IPS DF 4.7 (cell line): ENCODE measurements around the gene NCOR2.

Source experiments
- DNase-seq: peaks from one replicate; pipeline ENCODE4 v3.0.0-alpha.2; 2013; ENCODE audit warnings: low spot score; ENCODE audit errors: extremely low read depth

NCOR2 gene

DNA sequence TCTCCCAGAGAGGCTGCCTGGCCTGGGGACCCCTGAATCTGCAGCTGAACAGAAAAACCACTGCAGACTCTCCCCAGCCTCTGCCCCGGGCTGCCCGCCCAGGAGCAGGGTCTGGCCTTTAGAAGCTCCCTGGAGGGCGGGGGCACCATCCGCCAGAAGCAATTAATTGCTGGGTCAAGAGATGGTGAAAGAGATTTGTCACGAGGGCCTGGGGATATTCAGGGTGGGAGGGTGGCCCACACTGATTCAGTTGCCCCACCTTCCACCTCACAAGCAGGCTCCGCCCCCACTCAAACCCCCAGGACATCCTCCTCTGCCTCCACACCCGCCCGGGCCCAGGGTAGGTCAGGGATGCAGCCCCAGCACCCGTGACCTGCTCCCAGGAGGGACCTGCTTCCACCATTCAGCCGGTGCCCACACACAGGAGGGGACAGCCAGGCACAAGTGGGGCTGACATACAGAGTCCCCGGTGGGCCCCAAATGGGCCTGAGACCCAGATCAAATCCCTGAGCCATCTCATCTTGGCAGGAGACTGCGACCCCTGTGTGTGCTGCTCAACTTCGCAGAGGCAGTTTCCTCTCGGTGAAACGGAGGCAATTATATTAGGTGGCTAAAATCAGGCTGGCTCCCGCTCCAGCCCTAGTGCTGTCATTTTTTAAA, 23.0 kb downstream of the NCOR2 start:
- no peak for DNase-seq

DNA sequence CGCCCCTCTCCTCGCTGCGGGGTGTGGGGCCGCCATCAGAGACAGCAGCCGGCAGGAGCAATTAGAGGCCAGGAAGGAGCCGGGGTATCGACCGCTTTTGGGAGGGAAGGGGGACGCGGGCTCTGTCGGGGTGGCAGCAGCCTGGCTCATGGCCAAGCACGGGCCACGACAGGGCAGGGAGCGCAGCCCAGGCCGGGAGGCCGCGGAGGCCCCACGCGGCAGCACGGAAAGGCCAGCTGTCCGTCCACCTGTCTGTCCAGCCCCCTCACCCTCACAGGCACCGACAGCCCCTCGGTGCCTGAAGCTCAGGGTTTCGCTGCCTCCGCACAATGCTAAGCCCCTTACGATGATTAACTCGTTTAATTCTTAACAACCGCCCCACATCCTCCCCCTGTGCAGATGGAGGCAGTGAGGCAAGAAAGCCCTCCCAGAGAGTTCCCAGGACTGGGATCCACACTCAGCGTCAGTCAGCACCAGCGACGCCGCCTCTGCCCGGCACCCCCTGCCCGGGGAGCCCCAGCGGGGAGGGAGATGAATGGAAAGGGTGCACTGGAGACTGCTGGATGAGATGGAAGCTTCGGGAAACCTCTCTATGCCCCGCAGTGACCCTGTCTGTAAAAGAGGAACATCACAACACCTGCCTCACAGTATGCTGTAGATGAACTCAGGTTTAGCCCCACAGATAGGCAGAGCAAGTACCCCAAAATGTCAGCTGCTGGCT, 23.7 kb downstream of the NCOR2 start:
- no peak for DNase-seq

DNA sequence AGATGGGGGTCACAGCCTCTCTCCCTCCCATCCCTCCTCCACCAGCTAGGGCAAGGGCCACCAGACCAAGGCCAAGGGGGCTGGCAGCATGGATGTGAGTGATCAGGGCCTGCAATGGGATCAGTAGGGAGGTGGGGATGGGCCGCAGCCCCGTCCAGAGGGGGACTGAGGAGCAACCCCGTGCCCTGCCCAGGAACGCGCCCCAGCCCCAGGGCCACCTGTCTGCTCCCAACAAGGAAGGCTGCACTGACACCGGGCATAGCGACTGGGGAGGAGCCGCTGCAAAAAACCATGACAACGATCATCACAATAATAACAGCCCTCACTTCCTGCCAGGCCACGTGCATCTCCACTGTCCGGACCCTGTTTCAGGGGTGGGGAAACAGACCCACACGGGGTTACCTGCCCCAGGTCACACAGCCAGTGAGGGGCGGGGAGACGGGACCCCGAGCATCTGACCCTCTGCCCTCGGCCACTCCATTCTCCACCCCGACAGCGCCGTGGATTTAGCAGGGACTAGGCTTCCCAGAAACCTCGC, 24.3 kb downstream of the NCOR2 start:
- no peak for DNase-seq

DNA sequence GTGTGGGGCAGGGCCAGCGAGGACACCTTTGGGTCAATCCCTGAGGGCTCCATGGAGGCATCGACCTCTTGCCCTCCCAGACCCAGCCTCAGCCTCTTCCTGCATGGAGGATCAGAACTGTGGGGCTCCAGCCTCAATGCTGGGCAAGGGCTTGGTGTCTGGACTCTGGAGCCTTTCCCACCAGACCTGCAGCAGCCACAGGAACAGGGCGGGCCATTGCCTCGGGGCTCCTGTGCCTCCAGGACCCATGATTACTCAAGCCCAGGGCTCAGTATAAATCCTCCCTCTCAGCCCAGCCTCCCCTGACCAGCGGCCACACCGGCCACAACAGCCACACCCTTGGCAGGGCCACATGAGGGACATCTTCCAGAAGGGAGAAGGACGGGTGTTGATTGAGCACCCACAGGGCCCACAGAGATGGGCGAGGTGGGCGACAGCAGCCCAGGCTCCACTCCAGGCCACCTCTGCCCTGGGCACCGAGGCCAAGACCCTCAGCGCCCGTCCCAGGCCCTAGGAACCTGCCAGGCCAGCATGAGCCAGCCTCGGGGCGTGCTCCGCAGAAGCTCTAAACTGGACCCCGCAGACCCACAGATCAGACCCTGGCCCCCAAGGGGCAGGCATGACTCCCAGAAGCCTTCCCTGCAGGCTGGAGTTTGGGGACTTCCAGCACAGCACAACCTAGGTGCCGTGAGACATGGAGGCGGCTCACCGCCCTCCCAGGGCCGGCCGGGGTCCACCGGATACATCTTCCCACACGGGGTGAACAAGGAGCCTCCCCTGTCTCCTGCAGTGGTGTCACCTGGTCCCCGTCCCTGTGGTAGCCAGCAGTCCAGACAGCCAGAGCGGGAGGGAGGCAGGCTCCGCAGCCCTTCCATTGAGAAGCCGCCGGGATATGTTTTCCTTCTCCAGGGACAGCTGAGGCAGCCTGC, 25.1 kb downstream of the NCOR2 start:
- DNase-seq: no peak

DNA sequence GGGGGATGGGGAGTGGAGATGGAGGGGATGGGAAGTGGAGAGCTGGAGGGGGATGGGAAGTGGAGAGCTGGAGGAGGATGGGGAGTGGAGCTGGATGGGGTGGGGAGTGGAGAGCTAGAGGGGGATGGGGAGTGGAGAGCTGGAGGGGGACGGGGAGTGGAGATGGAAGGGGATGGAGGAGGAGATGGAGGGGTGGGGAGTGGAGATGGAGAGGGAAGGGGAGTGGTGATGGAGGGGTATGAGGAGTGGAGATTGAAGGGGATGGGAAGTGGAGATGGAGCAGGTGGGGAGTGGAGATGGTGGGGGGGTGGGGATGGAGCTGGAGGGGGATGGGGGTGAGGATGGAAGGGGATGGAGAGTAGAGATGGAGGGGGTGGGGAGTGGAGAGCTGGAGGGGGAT, 26.1 kb downstream of the NCOR2 start:
- no peak for DNase-seq

DNA sequence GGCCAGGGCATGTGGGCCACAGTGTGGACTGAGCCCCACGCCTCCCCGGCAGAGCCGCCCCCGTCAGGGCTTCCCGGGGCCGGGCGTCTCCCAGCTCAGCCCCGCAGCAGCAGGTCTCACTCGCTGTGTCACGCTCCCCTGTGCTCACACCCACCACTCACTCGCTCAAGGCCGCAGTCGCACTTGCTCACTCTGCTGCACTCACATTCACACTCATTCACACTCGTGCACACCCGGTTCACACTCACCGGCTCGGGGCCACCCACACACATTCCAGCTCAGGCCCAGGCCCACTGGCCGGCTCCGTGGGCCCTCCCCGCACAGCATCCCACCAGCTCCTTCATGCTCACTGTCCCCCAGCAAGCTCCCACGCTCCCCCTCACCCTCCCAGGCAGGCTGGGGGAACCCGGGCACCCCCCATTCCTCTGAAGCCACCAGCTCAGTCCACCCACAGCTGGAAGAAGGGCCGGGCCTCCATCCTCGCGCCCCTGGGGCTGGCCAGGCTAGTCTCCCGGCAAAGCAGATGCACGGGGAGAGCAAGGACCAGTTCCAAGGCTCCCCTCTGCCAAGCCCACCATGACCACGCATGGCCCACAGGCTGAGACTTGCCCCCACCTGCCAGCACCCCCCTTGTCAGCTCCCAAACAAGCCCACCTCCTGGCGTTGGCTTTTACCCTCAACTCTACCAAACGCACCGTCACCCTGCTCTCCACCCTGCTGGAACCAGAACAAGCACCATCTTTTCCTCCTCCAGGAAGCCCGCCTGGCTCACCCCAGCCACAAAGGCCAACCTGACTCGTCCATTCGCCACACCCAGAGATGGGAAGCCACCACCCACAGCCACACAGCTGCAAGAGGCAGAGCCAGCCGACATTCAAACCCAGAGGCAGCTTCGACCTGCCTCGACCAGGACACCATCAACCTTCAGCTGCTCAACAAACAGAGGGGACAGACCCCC, 28.0 kb downstream of the NCOR2 start:
- DNase-seq: no peak

DNA sequence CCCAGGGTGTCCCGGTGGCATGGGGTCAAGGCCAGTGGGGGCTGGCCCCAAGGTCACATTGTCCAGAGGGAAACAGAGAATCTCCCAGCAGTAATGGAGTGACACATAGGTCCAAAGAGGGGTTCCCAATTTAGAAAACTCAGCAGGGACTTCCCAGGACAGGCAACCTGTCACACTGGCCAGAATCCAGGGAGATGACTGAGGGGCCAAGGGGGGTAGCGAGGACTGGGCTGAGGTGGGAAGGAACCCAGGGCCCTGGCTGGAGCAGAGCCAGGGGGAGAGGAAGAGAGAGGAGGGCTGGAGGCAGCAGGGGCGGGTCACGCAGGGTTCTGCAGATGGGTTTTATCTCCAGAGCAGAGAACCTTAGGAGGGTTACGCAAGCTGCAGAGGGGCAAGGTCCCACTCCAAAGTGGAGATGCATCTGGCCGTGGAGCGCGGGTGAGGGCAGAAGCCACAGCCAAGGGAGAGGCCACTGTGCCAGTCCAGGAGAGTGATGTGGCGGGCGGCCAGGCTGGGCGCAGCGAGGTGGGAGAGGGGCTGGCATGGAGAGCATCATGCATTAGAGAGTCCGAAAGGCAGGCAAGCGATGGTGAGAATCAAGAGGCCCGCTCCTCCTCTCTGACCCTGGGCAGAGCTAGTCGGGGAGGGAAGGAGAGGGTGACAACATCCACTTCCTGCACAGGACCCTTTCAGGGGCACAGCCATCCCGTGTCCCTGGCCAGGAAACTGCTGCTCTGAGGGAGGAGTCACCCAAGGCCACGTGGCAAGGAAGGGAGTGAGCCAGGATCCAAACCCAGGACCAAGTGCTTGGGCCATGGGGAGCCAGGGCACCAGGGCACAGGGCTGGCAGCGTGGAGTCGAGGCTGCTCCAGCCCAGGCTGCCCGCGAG, 29.0 kb downstream of the NCOR2 start:
- no peak for DNase-seq

DNA sequence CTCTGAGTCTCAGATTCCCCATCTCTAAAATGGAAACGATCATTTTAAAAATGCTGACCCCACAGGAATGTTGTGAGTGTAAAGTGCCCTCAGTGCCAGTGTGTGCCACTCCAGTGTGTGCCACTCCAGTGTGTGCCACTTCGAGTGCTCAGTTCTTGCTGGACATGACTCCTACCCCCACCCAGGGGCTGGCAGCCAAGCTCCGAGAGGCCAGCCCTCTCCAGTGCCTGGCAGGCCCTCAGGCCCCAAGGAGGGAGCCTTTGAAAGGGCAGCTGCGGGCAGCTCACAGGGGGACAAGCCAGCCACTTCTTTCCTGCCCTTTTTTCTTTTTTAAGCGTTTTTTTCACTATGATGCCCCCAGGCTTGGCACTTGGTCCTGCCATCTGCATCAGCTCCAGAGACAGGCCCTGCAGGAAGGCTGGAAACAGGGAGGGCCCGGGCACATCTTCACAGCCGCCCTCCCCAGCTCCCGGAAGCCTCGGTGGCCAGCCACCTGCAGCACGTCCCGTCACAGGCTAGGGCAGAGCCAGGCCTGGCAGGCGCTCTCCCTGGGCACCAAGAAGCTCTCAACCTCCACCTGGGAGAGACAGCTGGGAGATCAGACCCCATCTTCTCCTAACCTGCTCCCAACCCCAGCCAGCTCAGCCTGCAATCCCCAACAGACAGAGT, 29.8 kb downstream of the NCOR2 start:
- DNase-seq: no peak

DNA sequence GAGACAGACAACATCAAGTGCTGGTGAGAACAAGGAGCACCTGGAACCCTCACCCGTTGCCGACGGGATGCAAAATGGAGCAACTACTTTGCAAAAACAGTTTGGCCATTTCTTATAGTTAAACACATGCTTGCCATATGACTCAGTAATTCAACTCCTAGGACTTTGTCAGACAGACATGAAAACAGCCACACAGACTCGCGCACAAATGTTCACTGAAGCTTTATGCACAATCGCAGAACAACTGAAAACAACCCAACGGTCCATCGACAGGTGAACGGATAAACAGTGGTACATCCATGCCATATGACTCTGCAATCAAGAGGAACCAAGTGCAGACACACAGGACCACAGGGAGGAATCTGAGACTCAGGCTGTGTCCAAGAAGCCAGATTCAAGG, 30.8 kb downstream of the NCOR2 start:
- DNase-seq: no peak

DNA sequence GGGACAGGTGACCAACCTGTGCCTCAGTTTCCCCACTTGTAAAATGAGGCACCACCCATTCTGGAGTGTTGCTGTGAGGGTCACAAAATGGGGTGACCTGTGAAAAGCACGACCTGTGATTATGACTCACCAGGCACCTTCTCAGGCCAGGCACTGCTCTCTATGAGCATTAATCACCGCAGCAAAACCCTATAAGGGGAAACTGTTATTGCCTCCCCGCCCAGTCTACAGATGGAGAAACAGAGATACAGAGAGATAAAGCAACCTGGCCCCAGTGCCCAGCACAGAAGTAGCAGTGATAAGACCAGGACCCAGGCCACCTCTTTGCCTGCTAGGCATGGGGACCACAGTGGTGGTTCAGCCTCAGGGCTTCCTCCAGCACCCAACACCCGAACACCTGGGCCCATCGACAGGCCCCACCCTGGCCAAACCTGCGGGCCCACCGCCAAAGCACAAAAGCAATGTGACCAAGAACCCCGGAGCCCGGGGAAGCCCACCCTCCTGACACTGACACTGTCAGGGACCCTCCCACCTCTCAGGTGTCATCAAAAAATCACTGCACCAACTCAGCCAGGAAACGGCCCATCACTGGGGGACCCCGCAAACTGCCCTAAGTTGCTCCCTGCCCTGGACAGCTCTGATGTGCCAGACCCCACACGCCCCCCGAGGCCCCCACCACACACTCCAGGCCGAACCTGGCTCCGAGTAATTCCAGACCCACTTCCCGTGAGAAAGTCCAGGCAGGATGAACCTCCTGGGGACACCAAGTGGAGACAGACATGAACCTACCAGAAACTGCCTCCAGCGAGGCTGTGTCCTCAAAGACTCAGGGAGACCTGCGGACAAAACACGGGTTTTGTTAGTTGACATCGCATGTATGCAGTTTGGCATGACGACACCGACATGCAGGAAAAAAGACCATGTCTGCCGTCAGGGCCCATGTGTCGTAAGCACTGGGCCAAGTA, 32.4 kb downstream of the NCOR2 start:
- no peak for DNase-seq

DNA sequence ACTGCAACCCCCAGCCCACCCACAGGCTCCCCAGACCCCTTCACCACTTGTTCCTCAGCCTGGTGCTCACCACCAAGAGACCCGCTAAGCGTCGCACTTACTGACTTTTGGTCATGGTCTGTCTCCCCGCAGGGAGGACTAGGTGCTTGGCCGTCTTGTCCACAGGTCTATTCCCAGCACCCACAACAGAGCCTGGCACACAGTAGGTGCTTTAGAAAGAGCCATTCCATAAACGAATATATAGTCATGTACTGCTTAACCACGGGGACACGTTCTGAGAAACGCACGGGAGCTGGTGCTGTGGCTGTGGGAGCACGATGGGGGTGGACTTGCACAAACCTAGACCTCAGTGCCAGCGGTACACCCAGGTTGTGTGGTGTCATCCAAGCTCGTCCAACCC, 34.0 kb downstream of the NCOR2 start:
- DNase-seq: no peak

DNA sequence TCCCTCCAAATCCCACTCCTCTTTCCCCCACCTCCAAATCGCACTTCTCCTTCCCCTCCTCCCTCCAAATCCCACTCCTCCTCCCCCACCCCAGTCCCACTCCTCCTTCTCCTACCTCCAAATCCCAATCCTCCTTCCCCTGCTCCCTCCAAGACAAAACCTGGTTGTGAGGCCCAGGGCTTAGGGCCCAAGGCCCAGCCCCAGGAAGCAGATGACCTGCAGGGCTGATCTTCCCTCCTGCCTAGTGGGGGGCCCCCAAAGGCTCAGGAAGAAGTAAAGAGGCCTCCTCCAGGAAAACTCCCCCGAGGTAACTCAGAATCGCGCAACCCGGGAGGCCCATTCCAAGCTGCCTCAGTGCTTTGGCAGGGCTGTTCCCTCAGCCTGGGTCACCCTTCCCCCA, 34.4 kb downstream of the NCOR2 start:
- no peak for DNase-seq

DNA sequence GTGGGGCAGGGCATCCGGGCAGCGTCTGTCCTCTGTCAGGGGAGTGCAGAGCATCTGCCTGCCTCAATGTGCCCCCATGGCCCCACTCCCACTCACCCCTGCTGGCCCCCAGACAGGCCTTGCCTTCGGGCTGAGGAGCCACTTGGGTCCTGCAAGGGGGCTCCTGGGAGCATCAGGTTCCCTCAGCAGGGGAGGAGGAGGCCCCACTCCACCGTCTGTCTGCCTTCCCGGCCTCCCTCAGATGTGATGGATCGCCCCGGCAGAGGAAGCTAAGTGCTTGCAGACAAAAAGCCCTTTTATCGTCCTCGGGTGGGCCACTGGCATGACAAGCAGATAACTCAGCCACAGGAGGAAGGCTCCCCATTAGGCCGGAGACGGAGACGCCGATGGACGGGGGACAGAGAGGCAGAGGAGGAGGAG, 35.1 kb downstream of the NCOR2 start:
- no peak for DNase-seq

DNA sequence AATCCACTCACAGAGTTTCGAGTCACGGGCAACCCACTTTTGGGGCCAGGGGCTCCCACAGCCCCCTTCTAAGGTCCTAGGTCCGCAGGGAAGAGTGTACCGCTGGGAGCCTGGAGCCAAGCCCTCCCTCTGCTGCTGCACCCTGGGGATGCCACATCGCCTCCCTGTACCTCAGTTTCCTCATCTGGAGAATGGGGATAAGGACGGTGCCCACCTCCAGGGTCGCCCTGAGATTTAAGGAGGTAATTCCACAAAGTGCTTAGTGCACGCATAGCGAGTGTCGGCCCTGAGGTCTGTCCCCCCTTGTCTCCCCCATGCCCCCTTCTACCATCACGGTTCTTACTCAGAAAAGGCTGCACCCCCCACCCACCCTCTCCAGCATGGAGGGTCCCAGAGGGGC, 35.5 kb downstream of the NCOR2 start:
- DNase-seq: no peak

DNA sequence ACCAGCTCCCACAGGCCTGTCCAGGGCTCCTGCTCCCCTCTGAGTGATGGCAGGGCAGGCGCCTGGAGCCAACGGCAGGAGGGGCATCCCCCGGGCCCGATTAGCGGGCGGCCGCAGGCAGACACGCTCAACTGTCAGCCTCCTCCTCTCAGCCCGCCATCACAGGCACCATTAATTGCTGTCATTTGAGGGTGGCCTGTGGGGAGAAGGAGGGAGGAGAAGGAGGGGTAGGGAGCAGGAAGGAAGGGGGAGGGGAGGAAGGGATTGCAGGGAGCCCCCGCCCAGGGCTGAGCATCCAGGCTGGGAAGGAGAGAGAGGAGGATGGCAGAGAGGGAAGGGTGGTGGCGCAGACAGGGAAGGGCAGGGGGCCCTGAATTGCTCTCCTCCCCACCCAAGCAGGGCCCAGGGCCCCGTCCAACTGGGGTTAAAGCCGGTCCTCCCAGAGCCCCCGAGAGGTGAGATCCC, 36.1 kb downstream of the NCOR2 start:
- DNase-seq: no peak

DNA sequence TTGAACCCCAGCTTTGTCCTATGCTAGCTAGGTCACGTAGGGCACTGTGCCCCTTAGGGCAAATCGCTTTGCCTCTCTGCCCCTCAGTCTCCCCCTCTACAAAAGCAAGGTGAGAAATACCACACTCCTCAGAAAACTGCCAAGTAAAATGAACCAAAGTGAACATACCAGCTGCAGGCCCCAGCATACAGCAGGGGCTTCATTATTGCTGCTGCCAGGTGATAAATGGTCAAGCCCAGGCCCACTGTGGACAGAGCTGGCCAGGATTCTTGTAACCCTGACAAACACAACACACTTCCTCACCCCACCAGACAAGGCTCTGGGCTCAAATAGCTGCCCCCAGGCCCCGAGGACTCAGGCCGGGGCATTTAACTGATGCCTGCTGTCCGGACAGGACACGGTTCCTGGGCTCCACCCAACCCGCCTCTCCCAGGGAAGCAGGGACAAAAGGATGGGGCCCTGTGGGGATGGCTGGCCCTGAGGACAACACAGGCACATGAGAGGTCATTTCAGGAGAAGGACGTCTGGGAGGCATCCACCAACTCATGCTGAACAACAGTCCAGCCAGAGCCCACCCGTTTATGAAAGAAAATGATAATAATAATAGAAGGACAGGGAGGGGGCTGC, 36.7 kb downstream of the NCOR2 start:
- DNase-seq: no peak

DNA sequence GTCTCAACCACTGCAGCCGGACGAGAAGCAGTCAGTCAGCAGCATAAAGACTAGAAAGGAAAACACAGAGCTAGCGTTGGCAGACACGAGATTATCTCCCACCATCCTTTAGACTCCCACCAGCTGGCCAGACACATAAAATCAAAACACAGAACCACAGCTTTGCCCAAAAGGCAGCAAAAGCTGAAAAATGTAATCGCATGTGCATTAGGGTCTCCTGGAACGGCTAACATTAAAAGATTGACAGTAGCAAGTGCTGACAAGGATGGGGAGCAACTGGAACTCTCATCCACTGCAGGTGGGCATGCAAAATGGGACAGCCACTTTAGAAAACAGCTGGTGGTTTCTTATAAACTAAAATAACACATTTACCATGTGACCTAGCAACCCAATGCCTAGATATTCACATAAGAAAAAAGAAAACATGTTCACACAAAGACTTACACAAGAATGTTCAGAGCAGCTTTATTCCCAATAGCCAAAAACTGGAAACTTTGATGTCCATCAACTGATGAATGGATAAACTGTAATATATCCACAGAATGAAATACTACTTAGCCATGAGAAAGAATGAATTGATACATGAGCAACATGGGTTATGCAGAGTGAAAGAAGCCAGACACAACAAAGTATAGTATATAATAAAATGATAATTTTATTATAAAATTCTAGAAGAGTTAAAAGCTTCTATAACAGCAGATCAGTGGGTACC, 37.7 kb downstream of the NCOR2 start:
- no peak for DNase-seq
